ENCODE results near the gene DMAC2.

DNA sequence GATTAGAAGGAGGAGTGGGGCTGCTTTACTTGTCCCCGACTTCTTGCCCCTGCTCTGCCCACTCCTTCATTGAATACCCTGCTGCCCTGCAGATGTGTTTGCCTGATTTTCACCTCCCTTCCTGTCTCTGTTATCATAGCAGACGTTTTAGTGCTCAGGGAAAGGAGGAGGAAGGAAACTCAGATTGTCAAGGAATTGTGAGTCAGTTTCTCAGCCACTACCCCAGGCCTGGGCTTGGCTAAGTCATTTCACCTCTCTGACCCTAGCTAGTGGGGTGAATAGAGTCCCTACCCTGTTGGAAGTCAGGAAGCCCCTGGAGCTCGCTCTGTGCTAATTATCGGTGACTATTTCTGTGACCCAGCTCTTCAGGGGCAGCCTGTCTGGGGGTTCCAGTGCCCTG lies 38.2 kb downstream of the DMAC2 start:
- TF ChIP-seq, protein P1, sequence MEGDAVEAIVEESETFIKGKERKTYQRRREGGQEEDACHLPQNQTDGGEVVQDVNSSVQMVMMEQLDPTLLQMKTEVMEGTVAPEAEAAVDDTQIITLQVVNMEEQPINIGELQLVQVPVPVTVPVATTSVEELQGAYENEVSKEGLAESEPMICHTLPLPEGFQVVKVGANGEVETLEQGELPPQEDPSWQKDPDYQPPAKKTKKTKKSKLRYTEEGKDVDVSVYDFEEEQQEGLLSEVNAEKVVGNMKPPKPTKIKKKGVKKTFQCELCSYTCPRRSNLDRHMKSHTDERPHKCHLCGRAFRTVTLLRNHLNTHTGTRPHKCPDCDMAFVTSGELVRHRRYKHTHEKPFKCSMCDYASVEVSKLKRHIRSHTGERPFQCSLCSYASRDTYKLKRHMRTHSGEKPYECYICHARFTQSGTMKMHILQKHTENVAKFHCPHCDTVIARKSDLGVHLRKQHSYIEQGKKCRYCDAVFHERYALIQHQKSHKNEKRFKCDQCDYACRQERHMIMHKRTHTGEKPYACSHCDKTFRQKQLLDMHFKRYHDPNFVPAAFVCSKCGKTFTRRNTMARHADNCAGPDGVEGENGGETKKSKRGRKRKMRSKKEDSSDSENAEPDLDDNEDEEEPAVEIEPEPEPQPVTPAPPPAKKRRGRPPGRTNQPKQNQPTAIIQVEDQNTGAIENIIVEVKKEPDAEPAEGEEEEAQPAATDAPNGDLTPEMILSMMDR (conservative IDR thresholded peaks at IDR 0.05 in 1 of 2, IDR thresholded peaks at IDR 0.05 in 1 of 2; ENCODE audit: extremely low read depth in 1 of 2, insufficient read depth in 1 of 2, low read depth in 1 of 2, low read length in 2 of 2): no peak
- no peak for TF ChIP-seq EZH2 (IDR thresholded peaks at IDR 0.05; ENCODE audit: borderline replicate concordance, low read length)
